GM18861 (cell line): Measurements from ENCODE around the gene THRB.

Source experiments
- ATAC-seq: cut with Tn5 transposase; IDR thresholded peaks from one replicate; pipeline ENCODE4 v1.9.1; 2021; ENCODE audit not compliant: unreplicated experiment

The THRB gene

GRCh38 chr3:24196526-24196925 lies 298.1 kb downstream of the THRB start:
- ATAC-seq, result no peak

- ATAC-seq, result no peak
Observed at GRCh38 chr3:24195504-24196230, 299.0 kb downstream of the THRB start.

DNA sequence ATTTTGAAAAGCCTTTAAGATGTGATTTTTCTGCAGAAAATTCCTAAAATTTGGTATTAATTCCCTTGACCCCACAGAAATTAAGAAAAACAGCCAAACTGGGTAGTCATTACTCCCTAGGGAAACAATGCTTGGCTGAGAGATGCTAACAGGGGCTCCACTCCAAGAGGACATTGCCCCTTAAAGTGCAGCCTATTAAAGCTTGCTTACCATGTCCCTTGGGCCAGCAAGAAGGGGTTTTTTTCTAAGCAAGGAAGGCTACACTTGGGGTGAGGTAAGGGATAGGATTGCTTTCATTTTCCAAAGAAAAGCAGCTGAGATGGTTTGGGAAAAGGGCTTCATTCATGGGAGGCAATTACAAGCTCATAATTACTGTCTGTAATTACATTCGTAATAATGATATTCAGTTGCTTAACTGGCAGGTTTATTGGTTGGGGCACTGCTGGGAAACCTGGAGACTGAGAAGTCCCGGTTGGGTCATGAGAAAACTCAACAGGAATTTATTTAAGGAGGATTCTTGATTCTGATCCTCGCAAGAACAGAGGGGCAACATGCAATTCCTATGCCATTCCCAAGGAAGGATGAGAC lies 302.1 kb downstream of the THRB start:
- no peak for ATAC-seq

- ATAC-seq, result no peak
Observed at GRCh38 chr3:24191801-24192403, 302.7 kb downstream of the THRB start.

- no peak for ATAC-seq
Observed at GRCh38 chr3:24190256-24190655, 304.4 kb downstream of the THRB start.

- peak; percentile 86 for ATAC-seq
Observed at GRCh38 chr3:24185738-24186384, 308.8 kb downstream of the THRB start.

DNA sequence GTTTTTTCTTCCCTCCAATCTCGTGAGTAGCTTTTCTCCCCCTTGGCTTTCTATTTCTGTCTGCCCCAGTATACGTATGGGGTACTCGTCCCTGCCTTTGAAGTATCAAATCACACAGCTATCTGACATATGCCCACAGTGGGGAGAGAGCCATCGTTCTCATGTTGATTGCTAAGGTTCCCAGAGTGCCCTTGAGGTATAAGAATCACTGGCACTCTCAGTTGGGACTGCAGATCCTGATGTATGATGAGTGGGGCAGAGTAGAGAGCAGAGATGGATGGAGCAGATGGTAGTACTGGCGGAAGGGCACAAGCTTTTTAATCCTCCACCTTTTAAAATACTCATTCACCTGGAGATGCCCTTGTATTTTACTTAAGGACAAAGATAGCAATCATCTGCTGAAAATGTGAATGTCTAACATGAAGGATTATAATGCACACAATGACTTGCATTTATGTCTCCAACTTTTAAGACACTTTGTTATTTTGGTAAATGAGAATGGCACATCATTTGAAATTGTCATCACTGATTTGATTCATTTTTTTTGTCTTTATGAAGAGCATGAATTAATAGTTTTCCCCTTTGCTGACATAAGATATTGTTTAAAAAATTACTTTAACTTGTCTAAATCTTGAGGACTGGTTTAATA lies 310.0 kb downstream of the THRB start:
- no peak for ATAC-seq

- ATAC-seq, result no peak
Observed at GRCh38 chr3:24182756-24183155, 311.9 kb downstream of the THRB start.

GRCh38 chr3:24181256-24181655 lies 313.4 kb downstream of the THRB start:
- ATAC-seq, result no peak

- no peak for ATAC-seq
Observed at GRCh38 chr3:24180616-24181015, 314.0 kb downstream of the THRB start.

GRCh38 chr3:24177201-24177600 lies 317.4 kb downstream of the THRB start:
- ATAC-seq, result no peak

DNA sequence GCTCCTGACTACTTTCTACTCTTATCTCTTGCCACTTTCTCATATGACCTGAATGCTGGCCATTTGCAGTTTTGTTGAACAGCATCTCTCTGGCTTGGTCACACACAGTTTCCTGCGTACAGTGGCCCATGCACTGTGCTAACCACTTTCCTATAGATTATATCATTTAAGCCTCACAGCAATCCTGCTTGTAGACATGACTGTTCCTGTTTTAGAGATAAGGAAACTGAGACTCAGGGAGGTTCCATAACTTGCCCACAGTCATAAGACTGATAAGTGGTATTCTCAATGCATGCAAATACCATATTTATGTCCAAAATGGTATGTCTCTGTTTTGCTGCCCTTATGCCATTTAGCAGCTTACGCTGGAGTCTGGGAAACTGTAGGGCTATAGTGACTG lies 320.0 kb downstream of the THRB start:
- no peak for ATAC-seq

DNA sequence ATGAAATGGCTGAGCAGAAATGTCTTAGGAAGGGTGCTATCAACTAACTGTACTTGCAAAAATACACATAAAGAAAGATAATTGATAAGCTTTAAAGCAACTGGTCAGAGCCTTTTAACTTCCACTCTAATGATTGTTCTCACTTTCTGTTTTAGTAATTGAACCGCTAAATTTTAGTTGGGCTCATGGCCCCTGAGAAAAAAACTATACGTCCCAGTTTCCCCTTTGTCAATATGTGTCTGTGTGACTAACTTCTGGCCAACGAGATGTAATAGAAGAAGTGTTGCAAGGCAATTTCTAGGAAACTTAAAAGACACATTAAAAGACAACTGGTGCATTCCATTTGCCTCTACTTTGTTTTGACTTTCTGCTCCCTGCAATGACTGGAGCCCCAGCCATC lies 325.7 kb downstream of the THRB start:
- ATAC-seq, result peak; percentile 67

DNA sequence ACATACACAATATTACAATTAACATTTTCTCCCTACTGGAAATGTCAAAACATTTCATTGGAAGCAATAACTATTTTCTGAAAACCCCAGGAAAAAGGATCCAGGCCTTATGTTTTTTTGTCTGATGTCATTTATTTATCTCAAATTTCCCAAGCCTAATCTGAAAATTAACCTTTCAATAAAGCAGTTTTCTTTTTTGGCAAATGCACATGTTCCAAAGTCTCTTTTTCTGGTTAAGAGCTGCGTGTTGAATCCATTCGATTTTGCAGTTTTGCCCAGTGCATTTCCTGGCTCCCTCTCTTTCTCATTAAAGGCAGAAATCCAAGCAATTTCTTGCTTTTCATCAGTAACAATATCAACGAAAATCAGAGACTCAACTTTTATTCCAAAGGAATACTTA lies 327.2 kb downstream of the THRB start:
- ATAC-seq, result no peak

DNA sequence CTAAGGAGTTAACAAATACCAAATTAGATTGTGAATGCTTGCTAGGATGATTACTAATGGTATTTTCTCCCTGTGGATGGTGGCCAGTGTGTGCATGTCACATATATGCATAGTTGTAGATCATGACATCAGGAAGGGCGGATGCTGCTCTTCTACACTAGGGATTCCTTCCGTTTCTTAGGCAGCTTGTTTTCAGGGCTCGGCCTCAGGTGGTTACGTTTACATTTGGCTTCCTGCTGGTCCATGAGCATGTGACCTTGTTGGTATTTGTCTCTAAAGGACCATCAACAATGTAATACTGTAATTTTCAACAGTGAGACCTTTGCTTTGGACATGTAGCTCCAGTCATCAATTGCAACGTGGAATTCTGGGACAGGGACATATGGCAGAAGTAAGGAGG lies 328.1 kb downstream of the THRB start:
- ATAC-seq, result no peak

DNA sequence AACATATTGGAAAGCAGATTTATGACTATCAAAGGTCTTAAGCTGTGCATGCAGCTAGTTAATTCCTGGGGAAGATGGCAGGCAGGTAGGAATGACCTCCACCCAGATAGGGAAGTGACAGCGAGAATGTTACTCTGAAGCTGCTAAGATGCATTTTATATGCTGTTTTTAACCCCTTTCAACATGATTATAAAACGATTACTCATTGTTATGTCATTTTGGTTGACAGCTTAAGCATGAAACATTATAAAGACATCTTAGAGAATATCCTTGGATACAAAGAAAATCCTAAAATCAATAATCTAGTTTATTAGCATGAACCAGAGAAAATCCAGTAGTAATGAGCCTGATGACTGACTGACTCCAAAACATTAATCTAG lies 329.1 kb downstream of the THRB start:
- ATAC-seq, result no peak

- ATAC-seq, result no peak
Observed at GRCh38 chr3:24164967-24165602, 329.6 kb downstream of the THRB start.

DNA sequence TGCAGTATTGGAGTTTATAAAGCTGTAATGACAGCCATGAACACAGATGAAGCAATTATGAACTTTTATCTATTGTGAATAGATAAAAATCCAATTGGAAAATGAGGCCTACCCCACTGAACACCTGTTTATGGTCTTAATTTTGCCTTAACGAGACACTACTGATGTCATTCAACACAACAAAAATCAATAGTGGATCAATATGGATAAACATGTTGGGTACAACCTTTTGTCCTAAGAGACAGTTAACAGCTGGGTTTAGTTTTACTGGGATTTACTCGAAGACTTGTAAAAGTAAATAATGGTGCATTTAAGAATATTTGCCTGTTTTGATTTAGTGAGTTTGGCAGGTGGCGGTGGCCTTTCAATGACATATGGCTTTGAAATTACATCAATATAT lies 331.7 kb downstream of the THRB start:
- ATAC-seq, result no peak

DNA sequence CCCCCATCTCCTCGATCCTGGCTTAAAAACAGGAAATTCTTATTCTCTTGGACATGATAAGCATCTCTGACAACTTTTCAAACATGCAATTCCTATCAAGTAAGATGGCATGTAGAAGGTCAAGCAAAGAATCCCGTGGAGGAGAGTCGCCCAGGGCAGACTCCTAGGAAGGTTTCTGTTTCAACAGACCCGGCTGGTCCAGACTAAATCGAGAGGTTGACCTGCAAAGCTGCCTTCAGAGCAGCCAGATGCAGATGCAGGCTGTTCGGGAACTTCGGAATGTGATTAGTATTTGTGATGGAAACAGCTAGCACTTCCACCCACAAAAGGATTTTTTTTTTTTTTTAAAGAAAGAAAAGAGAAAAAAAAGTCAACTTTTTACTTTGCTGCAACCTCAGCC lies 332.8 kb downstream of the THRB start:
- ATAC-seq, result no peak

GRCh38 chr3:24160424-24161095 lies 334.1 kb downstream of the THRB start:
- no peak for ATAC-seq
